Mesodermal cell (in vitro differentiated cells): ENCODE data around the gene LAMC2.
"Not testable (repeated sequence)": the region's sequence is repeated elsewhere in the genome, so short reads cannot be mapped to it uniquely, and the experiment has no call there.

Experiments used
- H3K27ac ChIP-seq: 2 replicates; pipeline ENCODE4 v1.7.0; 2013; ENCODE audit warnings: mild to moderate bottlenecking, low read depth, low read length, moderate library complexity; ENCODE audit not compliant: severe bottlenecking
- H3K36me3 ChIP-seq: 2 replicates; pipeline ENCODE4 v1.7.1; 2013; ENCODE audit warnings: mild to moderate bottlenecking, low read length, moderate library complexity; ENCODE audit not compliant: control insufficient read depth, insufficient read depth
- H3K4me1 ChIP-seq: one replicate; pipeline ENCODE4 v1.7.1; 2013; ENCODE audit warnings: mild to moderate bottlenecking, low read length; ENCODE audit not compliant: insufficient read depth, control insufficient read depth, poor library complexity, severe bottlenecking
- H3K4me3 ChIP-seq: 2 replicates; pipeline ENCODE4 v1.7.0; 2013; ENCODE audit warnings: low read length, control low read depth, mild to moderate bottlenecking; ENCODE audit not compliant: insufficient read depth, poor library complexity, severe bottlenecking; ENCODE audit errors: extremely low read depth
- H3K9me3 ChIP-seq: 2 replicates; pipeline ENCODE4 v1.7.1; 2013; ENCODE audit warnings: mild to moderate bottlenecking, low read length, moderate library complexity; ENCODE audit not compliant: control insufficient read depth
- WGBS, 2 experiments: methylation state at CpG; one replicate each; pipeline ENCODE4 v1.1.5; 2013; ENCODE audit warnings: missing lambda C conversion rate in 2 of 2; ENCODE audit not compliant: insufficient coverage in 2 of 2; 5-methylcytosine and 5-hydroxymethylcytosine counted together

Gene LAMC2

GRCh38 chr1:183150032-183150431 lies 36.0 kb upstream of the LAMC2 start:
- H3K4me1 ChIP-seq, H3K36me3 ChIP-seq, H3K27ac ChIP-seq, H3K9me3 ChIP-seq, H3K4me3 ChIP-seq: not testable (repeated sequence)
- WGBS, 2 experiments = 83% methylated on average over 1 of the region's 1 CpG; no CpG with 5 or more reads in 1 of the 2 experiments

GRCh38 chr1:183150445-183150844 lies 35.6 kb upstream of the LAMC2 start:
- Histone ChIP-seq H3K4me1 (no peaks in the 10 kb centered on the region), H3K27ac (no peak overlapping the region), H3K4me3 (no peak overlapping the region), H3K36me3 (no peaks in the 10 kb centered on the region), H3K9me3 (no peaks in the 10 kb centered on the region)

- WGBS, 2 experiments = 88 to 100% methylated on average over 3 to 5 of the region's 7 CpGs
These were observed 33.9 kb upstream of the LAMC2 start for GRCh38 chr1:183152180-183152579.

GRCh38 chr1:183155939-183156338 lies 30.1 kb upstream of the LAMC2 start:
- WGBS, 2 experiments = no CpG with 5 or more reads among the region's 2 CpGs
- Histone ChIP-seq H3K4me3 (no peak overlapping the region), H3K36me3 (no peaks in the 10 kb centered on the region), H3K4me1 (no peaks in the 10 kb centered on the region), H3K9me3 (no peaks in the 10 kb centered on the region), H3K27ac (no peak overlapping the region)

More at GRCh38 chr1:183152180-183152579, 33.9 kb upstream of the LAMC2 start:
- no peaks in the 10 kb centered on the region for H3K9me3 ChIP-seq
- no peaks in the 10 kb centered on the region for H3K4me1 ChIP-seq
- no peaks in the 10 kb centered on the region for H3K36me3 ChIP-seq
- no peak overlapping the region for H3K4me3 ChIP-seq
- H3K27ac ChIP-seq = no peak overlapping the region

- Histone ChIP-seq H3K27ac (no peak overlapping the region), H3K4me1 (peaks cover 14% of the 10 kb centered on the region), H3K9me3 (no peaks in the 10 kb centered on the region), H3K36me3 (no peaks in the 10 kb centered on the region), H3K4me3 (no peak overlapping the region)
- 90 to 91% methylated on average over 9 of the region's 9 CpGs for WGBS, 2 experiments
These were observed 26.1 kb upstream of the LAMC2 start for GRCh38 chr1:183159960-183160359.

GRCh38 chr1:183161391-183161790 lies 24.7 kb upstream of the LAMC2 start:
- Histone ChIP-seq H3K4me1 (peaks cover 22% of the 10 kb centered on the region), H3K36me3 (no peaks in the 10 kb centered on the region), H3K9me3 (no peaks in the 10 kb centered on the region), H3K4me3 (no peak overlapping the region), H3K27ac (no peak overlapping the region)
- WGBS, 2 experiments = 92 to 94% methylated on average over 3 of the region's 3 CpGs

GRCh38 chr1:183163316-183163715 lies 22.7 kb upstream of the LAMC2 start:
- H3K36me3 ChIP-seq = no peaks in the 10 kb centered on the region
- no peaks in the 10 kb centered on the region for H3K9me3 ChIP-seq
- H3K27ac ChIP-seq = no peak overlapping the region
- WGBS, 2 experiments = 100% methylated on average over 2 of the region's 3 CpGs
- H3K4me1 ChIP-seq = peaks cover 22% of the 10 kb centered on the region
- no peak overlapping the region for H3K4me3 ChIP-seq

GRCh38 chr1:183164340-183164739 lies 21.7 kb upstream of the LAMC2 start:
- Histone ChIP-seq H3K9me3 (no peaks in the 10 kb centered on the region), H3K27ac (peak overlapping the region; percentile 78), H3K4me3 (no peak overlapping the region), H3K4me1 (peaks cover 22% of the 10 kb centered on the region), H3K36me3 (no peaks in the 10 kb centered on the region)
- WGBS, 2 experiments = 38 to 60% methylated on average over 1 of the region's 1 CpG

- no peak overlapping the region for H3K27ac ChIP-seq
- WGBS, 2 experiments = 90 to 100% methylated on average over 2 to 4 of the region's 4 CpGs
These were observed 21.1 kb upstream of the LAMC2 start for GRCh38 chr1:183164963-183165362.

GRCh38 chr1:183165456-183165855 lies 20.6 kb upstream of the LAMC2 start:
- H3K36me3 ChIP-seq = no peaks in the 10 kb centered on the region
- whole genome bisulfite sequencing, 2 experiments = 90% methylated on average over 2 of the region's 2 CpGs; no CpG with 5 or more reads in 1 of the 2 experiments
- H3K27ac ChIP-seq = no peak overlapping the region
- H3K4me3 ChIP-seq = no peak overlapping the region
- H3K9me3 ChIP-seq = no peaks in the 10 kb centered on the region
- peaks cover 22% of the 10 kb centered on the region for H3K4me1 ChIP-seq

More at GRCh38 chr1:183164963-183165362, 21.1 kb upstream of the LAMC2 start:
- H3K4me3 ChIP-seq = no peak overlapping the region
- no peaks in the 10 kb centered on the region for H3K36me3 ChIP-seq
- no peaks in the 10 kb centered on the region for H3K9me3 ChIP-seq
- peaks cover 22% of the 10 kb centered on the region for H3K4me1 ChIP-seq

GRCh38 chr1:183166454-183166853 lies 19.6 kb upstream of the LAMC2 start:
- Histone ChIP-seq H3K4me3 (no peak overlapping the region), H3K9me3 (no peaks in the 10 kb centered on the region), H3K4me1 (peaks cover 22% of the 10 kb centered on the region), H3K27ac (no peak overlapping the region), H3K36me3 (no peaks in the 10 kb centered on the region)
- WGBS, 2 experiments = 100% methylated on average over 1 of the region's 2 CpGs; no CpG with 5 or more reads in 1 of the 2 experiments
